ENCODE results near the gene DNAAF1.

Gene DNAAF1

DNA sequence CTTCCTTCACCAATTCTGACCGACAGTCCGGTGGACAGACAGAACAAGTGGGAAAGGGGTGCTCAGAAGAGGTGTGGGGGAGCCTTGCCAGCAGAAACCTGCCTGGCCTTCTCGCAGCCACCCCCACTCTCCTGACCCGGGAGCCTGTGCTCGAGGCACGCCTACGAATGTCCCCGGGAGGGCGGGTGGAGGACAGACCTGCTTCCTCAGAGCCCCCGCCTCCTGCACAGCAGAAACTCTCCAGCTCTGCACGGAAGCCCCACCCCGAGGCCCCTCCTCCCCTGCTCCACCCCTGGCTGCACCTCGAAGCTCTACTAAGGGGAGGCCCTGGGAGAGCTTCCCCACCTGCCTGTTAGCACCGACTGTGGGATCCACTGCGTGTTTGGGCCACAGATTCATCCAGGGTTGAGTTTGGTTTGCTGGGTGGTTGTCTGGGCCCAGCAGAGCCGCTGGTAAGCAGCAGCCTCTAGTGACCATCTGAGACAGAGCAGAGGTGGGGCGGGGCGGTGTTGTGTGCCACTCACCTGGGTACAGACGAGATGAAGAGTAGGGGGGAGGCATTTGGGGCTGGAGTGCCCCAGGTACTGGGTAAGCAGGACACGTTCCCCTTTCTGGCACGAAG lies 35.5 kb downstream of the DNAAF1 start:
- TF ChIP-seq, protein P1, sequence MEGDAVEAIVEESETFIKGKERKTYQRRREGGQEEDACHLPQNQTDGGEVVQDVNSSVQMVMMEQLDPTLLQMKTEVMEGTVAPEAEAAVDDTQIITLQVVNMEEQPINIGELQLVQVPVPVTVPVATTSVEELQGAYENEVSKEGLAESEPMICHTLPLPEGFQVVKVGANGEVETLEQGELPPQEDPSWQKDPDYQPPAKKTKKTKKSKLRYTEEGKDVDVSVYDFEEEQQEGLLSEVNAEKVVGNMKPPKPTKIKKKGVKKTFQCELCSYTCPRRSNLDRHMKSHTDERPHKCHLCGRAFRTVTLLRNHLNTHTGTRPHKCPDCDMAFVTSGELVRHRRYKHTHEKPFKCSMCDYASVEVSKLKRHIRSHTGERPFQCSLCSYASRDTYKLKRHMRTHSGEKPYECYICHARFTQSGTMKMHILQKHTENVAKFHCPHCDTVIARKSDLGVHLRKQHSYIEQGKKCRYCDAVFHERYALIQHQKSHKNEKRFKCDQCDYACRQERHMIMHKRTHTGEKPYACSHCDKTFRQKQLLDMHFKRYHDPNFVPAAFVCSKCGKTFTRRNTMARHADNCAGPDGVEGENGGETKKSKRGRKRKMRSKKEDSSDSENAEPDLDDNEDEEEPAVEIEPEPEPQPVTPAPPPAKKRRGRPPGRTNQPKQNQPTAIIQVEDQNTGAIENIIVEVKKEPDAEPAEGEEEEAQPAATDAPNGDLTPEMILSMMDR (IDR thresholded peaks at IDR 0.05; ENCODE audit: borderline replicate concordance, insufficient read depth, low read depth, low read length): no peak
- H3K4me3 ChIP-seq (ENCODE audit: low read depth, low read length): no peak overlapping the region

DNA sequence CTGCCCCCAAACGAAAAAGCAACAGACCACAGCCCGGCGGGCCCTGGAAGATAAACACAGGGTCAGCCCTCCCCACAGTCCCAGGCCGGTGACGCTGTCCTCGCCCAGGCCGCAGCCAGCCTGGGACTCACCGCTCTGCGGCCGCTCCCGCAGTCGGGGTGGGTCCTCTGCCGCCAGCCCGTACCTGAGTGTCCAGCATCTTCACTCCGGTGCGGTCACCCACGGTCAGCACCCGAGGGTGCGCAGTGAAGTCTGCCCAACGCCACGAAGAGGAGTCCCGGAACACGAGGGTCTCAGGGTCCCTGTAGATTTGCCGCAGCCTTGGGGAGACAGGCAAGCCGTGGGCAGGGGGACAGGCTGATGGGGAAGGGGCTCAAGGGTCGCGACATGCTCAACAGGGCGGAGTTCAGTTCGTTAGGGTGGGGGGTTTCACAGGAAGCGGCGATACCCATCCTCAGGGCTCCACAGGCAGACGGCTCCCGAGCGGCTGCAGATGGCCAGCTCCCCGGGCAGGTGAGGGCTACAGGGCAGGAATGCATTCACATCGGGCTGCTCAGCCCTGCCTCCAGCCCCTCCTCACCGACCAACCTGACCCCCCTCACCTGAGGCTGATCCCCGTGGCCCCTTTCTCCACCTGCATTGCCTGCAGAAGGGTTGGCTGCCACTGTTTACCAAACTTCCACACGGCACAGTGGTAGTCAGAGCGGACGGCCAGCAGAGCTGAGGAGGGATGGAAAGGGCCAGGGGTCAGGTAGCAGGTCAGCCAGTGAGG lies 36.2 kb downstream of the DNAAF1 start:
- no peak overlapping the region for H3K4me3 ChIP-seq (ENCODE audit: low read depth, low read length)
- TF ChIP-seq, protein P1 (IDR thresholded peaks at IDR 0.05; ENCODE audit: borderline replicate concordance, insufficient read depth, low read depth, low read length): no peak

DNA sequence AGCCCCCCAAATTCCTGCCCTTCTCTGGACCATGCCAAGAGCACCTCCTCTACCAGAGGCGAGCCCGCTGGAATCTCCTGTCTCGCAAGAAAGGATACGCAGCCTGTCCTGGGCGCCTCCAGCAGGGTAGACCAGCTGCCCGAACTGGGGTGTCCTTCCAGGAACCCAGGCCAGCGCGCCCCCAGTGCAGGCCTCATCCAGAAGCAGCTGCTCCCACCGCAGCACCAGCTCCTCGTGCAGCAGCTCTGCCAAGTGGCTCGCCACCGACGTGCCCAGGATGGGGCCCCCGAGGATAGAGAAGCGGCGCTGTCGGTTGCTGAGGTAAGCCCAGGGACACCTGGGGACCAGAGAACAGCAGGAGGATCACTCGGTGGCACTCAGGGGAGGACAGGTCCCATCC lies 37.0 kb downstream of the DNAAF1 start:
- no peak overlapping the region for H3K4me3 ChIP-seq (ENCODE audit: low read depth, low read length)
- TF ChIP-seq, protein P1 (IDR thresholded peaks at IDR 0.05; ENCODE audit: borderline replicate concordance, insufficient read depth, low read depth, low read length): no peak

DNA sequence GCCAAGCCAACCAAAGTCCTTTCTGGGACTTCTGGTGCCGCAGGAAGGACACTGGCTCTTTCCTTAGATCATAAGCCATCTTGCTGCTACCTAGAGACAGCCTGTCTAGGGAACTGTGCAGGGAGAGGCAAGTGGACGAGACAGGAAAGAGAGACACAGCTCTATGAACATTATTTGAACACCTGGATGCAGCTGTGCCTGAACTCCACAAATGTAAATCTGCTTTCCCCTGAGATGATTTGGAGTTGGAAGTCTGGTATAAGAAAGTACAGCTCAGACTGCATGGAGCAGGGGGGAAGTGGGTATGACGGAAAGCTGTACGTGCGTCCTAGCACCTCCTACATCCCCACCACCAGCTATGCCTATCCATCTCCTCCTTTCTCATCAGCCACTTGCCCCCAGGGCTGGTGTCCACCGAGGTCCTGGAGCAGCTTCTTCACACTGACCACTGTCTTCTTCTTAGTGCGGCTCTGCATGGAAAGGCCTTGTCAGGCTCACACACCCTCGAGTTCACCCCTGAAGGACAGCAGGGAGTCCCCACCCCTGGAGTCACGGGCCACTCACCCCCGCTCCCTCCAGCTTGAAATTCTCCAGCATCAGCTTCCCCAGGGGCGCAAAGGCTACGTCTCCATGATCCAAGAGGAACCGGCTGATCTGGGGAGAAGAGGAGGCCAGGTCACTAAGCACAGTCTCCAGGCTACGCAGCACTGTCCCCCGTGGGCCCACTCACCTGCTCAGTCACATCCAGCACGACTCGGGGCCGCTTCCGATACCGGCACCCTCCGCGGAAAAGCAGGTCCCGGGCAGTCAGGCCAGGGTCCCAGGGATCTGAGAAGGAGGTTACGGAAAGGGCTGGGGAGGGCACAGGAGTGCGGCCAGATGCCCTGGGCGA lies 37.8 kb downstream of the DNAAF1 start:
- H3K4me3 ChIP-seq (ENCODE audit: low read depth, low read length): no peak overlapping the region
- TF ChIP-seq, protein P1 (IDR thresholded peaks at IDR 0.05; ENCODE audit: borderline replicate concordance, insufficient read depth, low read depth, low read length): no peak

DNA sequence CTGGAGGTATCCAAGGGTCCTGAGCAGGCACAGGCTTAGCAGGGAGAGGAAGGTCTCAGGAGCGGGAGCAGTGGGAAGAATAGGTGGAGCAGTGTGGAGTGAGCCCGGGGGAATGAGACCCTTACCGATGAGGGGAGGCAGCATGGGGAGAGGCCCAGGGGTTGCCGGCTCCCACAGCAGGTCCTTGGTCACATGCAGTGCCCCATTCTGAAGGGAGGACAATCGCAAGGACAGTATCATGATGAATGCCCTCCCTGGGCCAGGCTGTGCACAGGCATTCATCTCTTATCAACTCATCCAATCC lies 38.4 kb downstream of the DNAAF1 start:
- TF ChIP-seq, protein P1 (IDR thresholded peaks at IDR 0.05; ENCODE audit: borderline replicate concordance, insufficient read depth, low read depth, low read length): no peak
- no peak overlapping the region for H3K4me3 ChIP-seq (ENCODE audit: low read depth, low read length)

DNA sequence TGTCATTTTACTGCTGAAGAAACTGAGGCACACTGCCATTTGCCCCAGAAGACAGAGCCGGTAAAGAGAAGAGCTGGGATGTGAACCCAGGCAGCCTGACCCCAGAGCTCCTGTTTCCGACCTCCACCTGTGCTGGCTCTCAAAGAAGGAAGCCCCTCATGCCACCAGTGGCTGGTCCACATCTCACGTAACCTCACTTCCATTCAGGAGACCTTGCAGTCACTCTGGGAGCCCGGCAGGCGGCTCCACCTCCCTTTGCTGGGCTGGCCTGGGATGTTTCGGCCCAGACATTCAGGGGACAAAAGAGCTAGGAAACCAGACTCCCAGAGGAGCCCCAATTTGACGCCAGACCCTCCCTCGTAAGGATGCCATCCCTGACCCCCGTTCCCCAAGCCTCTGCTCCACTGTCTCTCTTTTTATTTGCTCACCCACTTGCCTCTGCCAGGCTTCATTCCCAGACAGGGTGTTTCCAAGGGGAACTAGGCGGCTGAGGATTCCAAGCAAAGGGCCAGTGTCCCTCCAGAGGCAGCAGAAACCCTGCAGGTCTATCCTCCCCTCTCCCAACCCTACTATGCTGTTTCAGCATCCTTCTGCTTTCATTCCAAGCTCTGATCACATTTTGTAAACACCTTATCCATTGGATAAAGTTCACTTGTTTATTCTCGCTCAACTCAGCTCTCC lies 38.9 kb downstream of the DNAAF1 start:
- TF ChIP-seq, protein P1 (IDR thresholded peaks at IDR 0.05; ENCODE audit: borderline replicate concordance, insufficient read depth, low read depth, low read length): no peak
- no peak overlapping the region for H3K4me3 ChIP-seq (ENCODE audit: low read depth, low read length)

All from GM12875 (cell line).